GM12872 (cell line): Measurements from ENCODE around the gene NAGPA.

ENCODE experiments used
- CTCF ChIP-seq: IDR thresholded peaks from 3 replicates; pipeline ENCODE4 v1.5.1; 2011; ENCODE audit warnings: low read depth, mild to moderate bottlenecking, low read length, moderate library complexity; ENCODE audit not compliant: insufficient read depth

NAGPA gene

DNA sequence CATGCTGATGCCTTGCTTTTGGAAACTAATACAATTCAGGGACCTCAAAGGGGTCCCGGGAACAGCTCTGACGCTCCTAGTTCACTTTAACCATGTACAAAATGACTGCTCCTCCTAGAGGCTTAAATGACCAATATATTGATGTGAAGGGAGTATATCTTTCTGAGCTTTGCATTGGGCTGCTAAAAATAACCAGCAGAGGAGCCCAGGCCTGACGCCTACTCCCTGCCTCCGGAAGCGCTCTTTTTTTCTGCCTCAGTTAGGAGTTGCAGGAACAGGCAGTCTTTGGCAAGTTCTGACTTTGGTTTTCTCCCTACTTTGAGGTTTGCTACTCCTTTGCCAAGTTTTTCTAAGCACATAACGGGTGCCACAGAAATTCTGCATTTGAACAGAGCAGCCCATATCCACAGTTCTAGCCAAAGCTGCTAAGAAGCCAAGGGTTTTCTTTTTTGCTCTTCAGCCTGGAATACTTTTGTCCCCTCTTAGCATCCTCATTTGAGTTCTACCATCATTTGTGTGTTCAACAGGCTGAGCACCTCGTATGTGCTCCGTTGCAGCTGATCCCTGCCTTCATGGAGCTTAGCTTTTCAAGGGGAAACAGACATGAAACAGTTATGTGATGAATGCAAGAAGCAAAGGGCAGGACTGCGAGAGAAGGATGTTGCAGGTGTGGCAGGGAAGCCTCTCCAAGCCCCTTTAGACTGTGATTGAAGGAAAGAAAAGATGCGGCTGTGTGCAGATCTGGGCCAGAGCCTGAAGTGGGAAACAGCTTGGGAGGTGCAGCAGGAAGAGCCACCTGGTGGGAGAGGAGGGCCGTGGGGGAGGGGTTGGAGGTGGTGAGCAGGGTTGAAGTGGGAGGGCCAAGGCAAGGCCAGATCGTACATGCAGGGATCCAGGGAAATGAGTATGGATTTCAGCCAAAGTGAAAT is 2.8 kb upstream of the NAGPA start:
- TF ChIP-seq CTCF: no peak

GRCh38 chr16:5035909-5036227 is 2.1 kb upstream of the NAGPA start:
- no peak for TF ChIP-seq CTCF

DNA sequence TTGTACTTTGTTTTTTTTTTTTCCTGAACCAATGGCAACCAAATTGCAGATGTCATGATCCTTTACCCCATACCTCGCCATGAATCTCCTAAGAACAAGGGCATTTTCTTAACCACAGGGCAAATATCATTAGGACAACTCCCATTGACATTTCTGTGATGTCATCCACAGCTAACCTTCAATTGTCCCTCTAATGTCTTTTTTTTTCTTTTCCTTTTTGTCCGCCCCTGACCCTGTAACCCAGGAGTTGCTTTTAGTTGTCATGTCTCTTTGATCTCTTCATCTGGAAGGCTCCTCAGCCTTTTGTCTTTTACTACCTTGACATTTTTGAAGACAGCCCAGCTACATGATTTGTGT is 410 bp upstream of the NAGPA start:
- TF ChIP-seq CTCF: no peak

GRCh38 chr16:5032748-5033167 is 977 bp downstream of the NAGPA start:
- TF ChIP-seq CTCF: no peak

GRCh38 chr16:5031601-5032000 is 2.1 kb downstream of the NAGPA start:
- no peak for TF ChIP-seq CTCF

GRCh38 chr16:5030251-5030870 is 3.4 kb downstream of the NAGPA start:
- no peak for TF ChIP-seq CTCF

DNA sequence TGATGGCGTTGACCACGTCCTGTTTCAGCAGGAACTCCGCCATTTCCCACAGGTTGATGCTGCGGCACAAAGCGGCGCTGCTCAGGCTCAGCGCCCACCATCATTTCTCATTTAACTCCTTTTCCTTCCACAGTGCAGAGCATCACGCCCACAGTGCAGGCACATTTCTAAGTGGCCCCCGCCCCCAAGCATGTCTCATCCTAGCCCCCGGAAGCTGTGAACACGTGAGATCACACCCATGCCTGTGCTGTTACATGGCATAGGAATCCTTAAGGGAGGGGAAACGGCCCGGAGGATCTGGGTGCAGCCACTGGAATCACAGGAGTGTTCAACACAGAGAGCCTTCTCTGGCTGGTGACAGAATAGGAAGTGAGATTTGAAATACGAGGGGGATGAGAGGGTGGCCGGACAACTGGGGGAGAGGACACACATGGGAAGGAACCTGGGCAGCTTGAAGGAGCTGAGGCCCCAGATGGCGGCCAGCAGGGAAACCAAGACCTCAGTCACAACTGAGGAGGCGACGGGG is 4.7 kb downstream of the NAGPA start:
- no peak for TF ChIP-seq CTCF
